ENCODE data around the gene TBC1D23.
"Not testable (repeated sequence)": the region's sequence is repeated elsewhere in the genome, so short reads cannot be mapped to it uniquely, and the experiment has no call there.

The TBC1D23 gene

GRCh38 chr3:100260685-100261484 is at the start of gene TBC1D23:
TBC1D23 (plus strand) TSS chr3:100260992; CDS start chr3:100261019, 27 bp downstream.
- H3K4me1 ChIP-seq (ENCODE audit: control insufficient read depth, insufficient read depth, low read length) = peaks cover 4% of the 10 kb centered on the region
- H3K27me3 ChIP-seq (ENCODE audit: control insufficient read depth, insufficient read depth, low read length) = no peaks in the 10 kb centered on the region
- H3K36me3 ChIP-seq (ENCODE audit: control insufficient read depth, insufficient read depth, low read length) = no peaks in the 10 kb centered on the region
- no peaks in the 10 kb centered on the region for H3K9me3 ChIP-seq (ENCODE audit: control insufficient read depth, insufficient read depth, low read length)
- peak within 1 kb of the TSS; percentile 93 for H3K4me3 ChIP-seq (ENCODE audit: low read depth, low read length)
- H3K9ac ChIP-seq (ENCODE audit: low read depth, low read length) = peak within 1 kb of the TSS; percentile 88

GRCh38 chr3:100213891-100214573 is 46.8 kb upstream of the TBC1D23 start:
- Histone ChIP-seq H3K9ac (ENCODE audit: low read depth, low read length) (no peak overlapping the region), H3K4me1 (ENCODE audit: control insufficient read depth, insufficient read depth, low read length) (peaks cover 21% of the 10 kb centered on the region), H3K27me3 (ENCODE audit: control insufficient read depth, insufficient read depth, low read length) (peaks cover 5% of the 10 kb centered on the region), H3K36me3 (ENCODE audit: control insufficient read depth, insufficient read depth, low read length) (no peaks in the 10 kb centered on the region), H3K4me3 (ENCODE audit: low read depth, low read length) (no peak overlapping the region), H3K9me3 (ENCODE audit: control insufficient read depth, insufficient read depth, low read length) (no peaks in the 10 kb centered on the region)

DNA sequence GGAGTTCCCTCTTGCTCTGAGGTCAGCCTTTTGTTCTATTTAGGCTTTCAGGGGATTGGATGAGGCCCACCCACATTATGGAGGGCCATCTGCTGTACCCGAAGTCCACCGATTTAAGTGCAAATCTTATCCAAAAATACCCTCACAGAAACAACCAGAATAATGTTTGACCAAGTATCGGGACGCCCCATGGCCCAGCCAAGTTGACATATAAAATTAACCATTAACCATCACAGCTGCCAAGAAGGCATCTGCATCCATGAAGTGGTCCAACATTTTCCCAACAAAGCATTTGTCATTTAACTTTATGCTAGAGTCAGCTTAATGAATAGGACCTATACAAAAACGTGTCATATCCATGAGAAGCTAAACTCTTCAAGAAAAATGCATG is 46.2 kb upstream of the TBC1D23 start:
- H3K4me3 ChIP-seq (ENCODE audit: low read depth, low read length) = no peak overlapping the region
- peaks cover 21% of the 10 kb centered on the region for H3K4me1 ChIP-seq (ENCODE audit: control insufficient read depth, insufficient read depth, low read length)
- H3K36me3 ChIP-seq (ENCODE audit: control insufficient read depth, insufficient read depth, low read length) = no peaks in the 10 kb centered on the region
- no peaks in the 10 kb centered on the region for H3K9me3 ChIP-seq (ENCODE audit: control insufficient read depth, insufficient read depth, low read length)
- no peak overlapping the region for H3K9ac ChIP-seq (ENCODE audit: low read depth, low read length)
- peaks cover 5% of the 10 kb centered on the region for H3K27me3 ChIP-seq (ENCODE audit: control insufficient read depth, insufficient read depth, low read length)

GRCh38 chr3:100216713-100217112 is 44.1 kb upstream of the TBC1D23 start:
- Histone ChIP-seq H3K27me3 (ENCODE audit: control insufficient read depth, insufficient read depth, low read length) (peaks cover 5% of the 10 kb centered on the region), H3K36me3 (ENCODE audit: control insufficient read depth, insufficient read depth, low read length) (no peaks in the 10 kb centered on the region), H3K4me3 (ENCODE audit: low read depth, low read length) (no peak overlapping the region), H3K9me3 (ENCODE audit: control insufficient read depth, insufficient read depth, low read length) (no peaks in the 10 kb centered on the region), H3K4me1 (ENCODE audit: control insufficient read depth, insufficient read depth, low read length) (no peaks in the 10 kb centered on the region), H3K9ac (ENCODE audit: low read depth, low read length) (no peak overlapping the region)

- no peaks in the 10 kb centered on the region for H3K9me3 ChIP-seq (ENCODE audit: control insufficient read depth, insufficient read depth, low read length)
- H3K4me1 ChIP-seq (ENCODE audit: control insufficient read depth, insufficient read depth, low read length) = no peaks in the 10 kb centered on the region
- H3K36me3 ChIP-seq (ENCODE audit: control insufficient read depth, insufficient read depth, low read length) = no peaks in the 10 kb centered on the region
- no peaks in the 10 kb centered on the region for H3K27me3 ChIP-seq (ENCODE audit: control insufficient read depth, insufficient read depth, low read length)
- no peak overlapping the region for H3K4me3 ChIP-seq (ENCODE audit: low read depth, low read length)
- H3K9ac ChIP-seq (ENCODE audit: low read depth, low read length) = no peak overlapping the region
Measured at GRCh38 chr3:100221159-100221558, 39.6 kb upstream of the TBC1D23 start.

- Histone ChIP-seq H3K27me3 (ENCODE audit: control insufficient read depth, insufficient read depth, low read length) (no peaks in the 10 kb centered on the region), H3K36me3 (ENCODE audit: control insufficient read depth, insufficient read depth, low read length) (no peaks in the 10 kb centered on the region), H3K9me3 (ENCODE audit: control insufficient read depth, insufficient read depth, low read length) (no peaks in the 10 kb centered on the region), H3K9ac (ENCODE audit: low read depth, low read length) (no peak overlapping the region), H3K4me1 (ENCODE audit: control insufficient read depth, insufficient read depth, low read length) (no peaks in the 10 kb centered on the region), H3K4me3 (ENCODE audit: low read depth, low read length) (no peak overlapping the region)
Measured at GRCh38 chr3:100225193-100225592, 35.6 kb upstream of the TBC1D23 start.

- Histone ChIP-seq H3K9ac (ENCODE audit: low read depth, low read length) (no peak overlapping the region), H3K4me1 (ENCODE audit: control insufficient read depth, insufficient read depth, low read length) (no peaks in the 10 kb centered on the region), H3K4me3 (ENCODE audit: low read depth, low read length) (no peak overlapping the region), H3K36me3 (ENCODE audit: control insufficient read depth, insufficient read depth, low read length) (no peaks in the 10 kb centered on the region), H3K27me3 (ENCODE audit: control insufficient read depth, insufficient read depth, low read length) (no peaks in the 10 kb centered on the region), H3K9me3 (ENCODE audit: control insufficient read depth, insufficient read depth, low read length) (no peaks in the 10 kb centered on the region)
Measured at GRCh38 chr3:100225883-100226282, 34.9 kb upstream of the TBC1D23 start.

DNA sequence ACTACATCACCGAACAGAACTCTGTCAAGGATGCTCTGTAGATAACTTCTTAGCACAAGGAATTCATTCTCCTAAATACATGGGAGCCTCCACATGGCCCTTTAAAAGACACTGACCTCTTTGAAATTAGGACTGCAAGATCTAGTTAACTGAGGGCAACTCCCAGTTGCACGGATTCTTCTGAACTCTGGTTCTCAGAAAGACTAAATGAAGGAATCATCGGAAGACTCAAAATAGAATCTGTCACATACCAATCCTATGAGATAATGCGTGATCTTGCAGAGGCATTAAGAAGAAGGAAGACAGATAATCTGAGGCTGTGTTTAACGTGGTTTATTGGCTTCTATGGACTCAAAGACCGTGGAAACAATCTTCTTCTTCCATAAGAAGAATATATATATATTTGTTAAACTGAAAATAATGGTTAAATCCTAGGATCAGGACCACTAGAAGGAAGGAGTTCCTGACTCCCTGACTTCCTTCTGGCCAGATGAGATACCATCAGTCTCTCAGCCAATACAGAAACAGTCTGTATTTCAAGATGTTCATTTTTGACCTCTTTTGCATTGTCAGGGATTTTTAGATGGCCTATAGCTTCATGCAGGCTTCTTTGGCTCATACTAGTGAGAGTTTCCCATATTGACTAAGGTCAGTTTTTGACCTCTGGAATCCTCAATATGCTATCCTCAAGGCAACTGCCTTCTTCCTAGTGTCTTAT is 33.9 kb upstream of the TBC1D23 start:
- Histone ChIP-seq H3K27me3 (ENCODE audit: control insufficient read depth, insufficient read depth, low read length) (no peaks in the 10 kb centered on the region), H3K9ac (ENCODE audit: low read depth, low read length) (no peak overlapping the region), H3K4me3 (ENCODE audit: low read depth, low read length) (no peak overlapping the region), H3K4me1 (ENCODE audit: control insufficient read depth, insufficient read depth, low read length) (no peaks in the 10 kb centered on the region), H3K9me3 (ENCODE audit: control insufficient read depth, insufficient read depth, low read length) (no peaks in the 10 kb centered on the region), H3K36me3 (ENCODE audit: control insufficient read depth, insufficient read depth, low read length) (no peaks in the 10 kb centered on the region)

- Histone ChIP-seq H3K9ac (ENCODE audit: low read depth, low read length) (no peak overlapping the region), H3K36me3 (ENCODE audit: control insufficient read depth, insufficient read depth, low read length) (no peaks in the 10 kb centered on the region), H3K9me3 (ENCODE audit: control insufficient read depth, insufficient read depth, low read length) (no peaks in the 10 kb centered on the region), H3K4me1 (ENCODE audit: control insufficient read depth, insufficient read depth, low read length) (no peaks in the 10 kb centered on the region), H3K27me3 (ENCODE audit: control insufficient read depth, insufficient read depth, low read length) (no peaks in the 10 kb centered on the region), H3K4me3 (ENCODE audit: low read depth, low read length) (no peak overlapping the region)
Measured at GRCh38 chr3:100227511-100227921, 33.3 kb upstream of the TBC1D23 start.

GRCh38 chr3:100228247-100228646 is 32.5 kb upstream of the TBC1D23 start:
- H3K27me3 ChIP-seq (ENCODE audit: control insufficient read depth, insufficient read depth, low read length) = no peaks in the 10 kb centered on the region
- H3K9ac ChIP-seq (ENCODE audit: low read depth, low read length) = no peak overlapping the region
- H3K36me3 ChIP-seq (ENCODE audit: control insufficient read depth, insufficient read depth, low read length) = no peaks in the 10 kb centered on the region
- H3K4me1 ChIP-seq (ENCODE audit: control insufficient read depth, insufficient read depth, low read length) = no peaks in the 10 kb centered on the region
- no peak overlapping the region for H3K4me3 ChIP-seq (ENCODE audit: low read depth, low read length)
- no peaks in the 10 kb centered on the region for H3K9me3 ChIP-seq (ENCODE audit: control insufficient read depth, insufficient read depth, low read length)

DNA sequence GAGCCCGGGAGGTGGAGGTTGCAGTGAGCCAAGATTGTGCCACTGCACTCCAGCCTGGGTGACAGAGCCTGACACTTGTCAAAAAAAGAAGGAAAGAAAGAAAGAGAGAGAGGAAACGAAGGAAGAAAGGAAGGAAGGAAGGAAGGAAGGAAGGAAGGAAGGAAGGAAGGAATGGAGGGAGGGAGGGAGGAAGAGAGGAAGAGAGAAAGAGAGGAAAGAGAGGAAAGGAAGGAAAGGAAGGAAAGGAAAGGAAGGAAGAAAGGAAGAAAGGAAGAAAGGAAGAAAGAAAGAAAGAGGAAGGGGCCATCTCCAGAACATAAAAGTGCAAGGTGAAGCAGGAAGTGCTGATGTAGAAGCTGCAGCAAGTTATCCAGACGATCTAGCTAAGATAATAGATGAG is 31.6 kb upstream of the TBC1D23 start:
- H3K36me3 ChIP-seq (ENCODE audit: control insufficient read depth, insufficient read depth, low read length); H3K4me3 ChIP-seq (ENCODE audit: low read depth, low read length); H3K9ac ChIP-seq (ENCODE audit: low read depth, low read length); H3K9me3 ChIP-seq (ENCODE audit: control insufficient read depth, insufficient read depth, low read length); H3K27me3 ChIP-seq (ENCODE audit: control insufficient read depth, insufficient read depth, low read length); H3K4me1 ChIP-seq (ENCODE audit: control insufficient read depth, insufficient read depth, low read length): not testable (repeated sequence)

All from iPS-15b (cell line).